GM18873 (cell line): ENCODE data around the gene HMBS.
"Not testable (repeated sequence)": the region's sequence is repeated elsewhere in the genome, so short reads cannot be mapped to it uniquely, and the experiment has no call there.

Experiments
- ATAC-seq: cut with Tn5 transposase; IDR thresholded peaks from one replicate; pipeline ENCODE4 v1.9.1; 2021; ENCODE audit warnings: mild to moderate bottlenecking, moderate library complexity, moderate number of reproducible peaks; ENCODE audit not compliant: unreplicated experiment, low FRiP score

The HMBS gene

DNA sequence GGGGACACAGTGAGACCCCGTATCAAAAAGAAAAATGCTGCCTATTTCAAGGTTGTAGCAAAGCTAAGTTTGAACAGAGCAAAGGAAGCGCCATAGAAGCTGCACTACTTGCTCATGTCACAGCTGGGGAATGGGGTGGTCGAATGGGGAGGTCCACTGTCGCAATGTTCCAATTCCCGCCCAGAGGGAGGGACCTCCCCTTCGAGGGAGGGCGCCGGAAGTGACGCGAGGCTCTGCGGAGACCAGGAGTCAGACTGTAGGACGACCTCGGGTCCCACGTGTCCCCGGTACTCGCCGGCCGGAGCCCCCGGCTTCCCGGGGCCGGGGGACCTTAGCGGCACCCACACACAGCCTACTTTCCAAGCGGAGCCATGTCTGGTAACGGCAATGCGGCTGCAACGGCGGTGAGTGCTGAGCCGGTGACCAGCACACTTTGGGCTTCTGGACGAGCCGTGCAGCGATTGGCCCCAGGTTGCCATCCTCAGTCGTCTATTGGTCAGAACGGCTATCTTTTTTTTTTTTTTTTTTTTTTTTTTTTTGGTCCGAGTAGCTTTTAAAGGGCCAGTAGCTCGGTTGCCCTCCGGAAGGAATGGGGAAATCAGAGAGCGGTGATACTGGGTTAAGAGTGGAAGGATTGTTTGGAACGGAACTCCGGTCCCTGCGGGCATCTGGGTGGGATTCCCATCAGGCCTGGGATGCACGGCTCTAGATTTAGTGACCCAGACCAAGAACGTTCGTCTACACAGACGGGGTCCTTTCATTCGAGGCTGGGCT lies at the start of gene HMBS:
TSS of gene HMBS (plus strand) at position 219 of the 774 bp plus-strand sequence. CDS start at position 372, 153 bp downstream.
- ATAC-seq, result peak; percentile 79

DNA sequence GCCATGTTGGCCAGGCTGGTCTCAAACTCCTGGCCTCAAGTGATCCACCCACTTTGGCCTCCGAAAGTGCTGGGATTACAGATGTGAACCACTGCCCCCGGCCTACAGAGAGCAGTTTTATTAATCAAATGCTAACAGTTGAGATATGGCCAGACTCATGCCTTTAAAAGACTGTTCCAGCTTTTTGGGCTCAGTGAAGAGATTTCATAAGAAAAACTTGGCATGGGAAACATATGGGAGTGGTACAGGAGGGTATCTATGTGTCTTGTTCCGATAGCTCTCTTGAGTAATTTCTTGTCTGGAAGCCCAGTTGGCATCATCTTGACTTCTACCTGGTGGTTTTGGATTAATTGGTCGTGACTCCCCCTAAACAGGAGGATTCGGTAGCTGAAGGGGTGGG lies 45.8 kb upstream of the HMBS start:
- no peak for ATAC-seq

DNA sequence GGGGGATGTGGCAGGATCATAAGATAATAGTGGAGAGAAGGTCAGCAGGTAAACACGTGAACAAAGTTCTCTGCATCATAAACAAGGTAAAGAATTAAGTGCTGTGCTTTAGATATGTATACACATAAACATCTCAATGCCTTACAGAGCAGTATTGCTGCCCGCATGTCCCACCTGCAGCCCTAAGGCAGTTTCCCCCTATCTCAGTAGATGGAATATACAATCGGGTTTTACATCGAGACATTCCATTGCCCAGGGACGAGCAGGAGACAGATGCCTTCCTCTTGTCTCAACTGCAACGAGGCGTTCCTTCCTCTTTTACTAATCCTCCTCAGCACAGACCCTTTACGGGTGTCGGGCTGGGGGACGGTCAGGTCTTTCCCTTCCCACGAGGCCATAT lies 45.2 kb upstream of the HMBS start:
- not testable (repeated sequence) for ATAC-seq

DNA sequence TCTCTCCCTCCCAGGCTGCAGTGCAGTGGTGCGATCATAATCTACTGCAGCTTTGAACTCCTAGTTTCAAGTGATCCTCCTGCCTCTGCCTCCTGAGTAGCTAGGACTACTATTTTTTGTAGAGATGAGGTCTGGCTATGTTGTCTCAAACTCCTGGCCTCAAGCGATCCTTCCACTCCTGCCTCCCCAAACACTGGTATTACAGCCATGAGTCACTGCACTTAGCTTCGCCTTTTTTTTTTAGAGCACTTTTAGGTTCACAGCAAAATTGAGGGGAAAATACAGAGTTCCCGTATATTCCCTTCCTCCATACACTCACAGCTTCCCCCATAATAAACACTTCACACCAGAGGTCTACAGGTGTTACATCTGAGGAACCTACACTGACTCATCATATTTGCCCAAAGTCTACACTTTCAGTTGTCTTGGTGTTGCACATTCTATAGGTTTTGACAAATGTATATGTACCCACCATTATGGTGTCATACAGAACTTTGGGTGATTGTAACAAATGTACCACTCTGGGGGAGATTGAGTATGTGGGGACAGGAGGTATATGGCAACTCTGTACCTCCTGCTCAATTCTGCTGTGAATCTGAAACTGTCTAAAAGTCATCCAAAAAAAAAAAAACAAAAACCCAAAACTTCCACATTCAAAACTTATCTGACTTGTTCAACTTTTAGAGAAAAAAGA lies 42.7 kb upstream of the HMBS start:
- no peak for ATAC-seq

DNA sequence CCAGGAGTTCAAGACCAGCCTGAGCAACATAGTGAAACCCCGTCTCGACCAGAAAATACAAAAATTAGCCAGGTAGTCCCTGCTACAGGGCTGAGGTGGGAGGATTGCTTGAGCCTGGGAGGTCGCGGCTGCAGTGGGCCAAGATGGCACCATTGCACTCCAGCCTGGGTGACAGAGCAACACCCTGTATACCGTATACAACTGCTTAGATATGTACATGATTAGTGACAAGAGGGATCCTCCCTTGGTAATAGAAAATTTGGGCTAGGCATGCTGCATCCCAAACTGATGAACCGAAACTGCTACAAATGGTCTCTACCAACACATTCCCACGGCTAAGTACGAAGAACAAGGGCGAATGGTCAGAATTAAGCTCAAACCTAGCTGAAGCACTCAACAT lies 41.8 kb upstream of the HMBS start:
- ATAC-seq, result no peak

DNA sequence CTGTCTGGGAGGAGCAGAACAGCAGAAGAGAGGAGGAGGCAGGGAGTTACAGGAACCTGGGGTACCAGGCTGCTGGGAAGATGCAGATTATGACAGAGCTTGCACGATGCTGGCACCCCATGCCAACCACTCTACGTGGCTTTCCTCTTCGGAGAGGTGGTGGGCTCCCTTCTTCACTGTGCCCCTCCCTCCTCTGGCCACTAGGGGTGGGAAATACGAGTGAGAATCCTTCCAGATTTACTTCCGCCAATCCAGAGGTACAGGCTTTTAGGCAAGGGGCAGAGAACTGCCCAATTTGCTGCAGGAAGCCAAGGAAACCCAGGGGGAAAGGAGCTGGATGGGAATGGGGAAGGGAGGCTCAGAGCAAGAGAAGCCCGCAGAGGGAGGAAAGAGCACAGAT lies 40.0 kb upstream of the HMBS start:
- no peak for ATAC-seq

DNA sequence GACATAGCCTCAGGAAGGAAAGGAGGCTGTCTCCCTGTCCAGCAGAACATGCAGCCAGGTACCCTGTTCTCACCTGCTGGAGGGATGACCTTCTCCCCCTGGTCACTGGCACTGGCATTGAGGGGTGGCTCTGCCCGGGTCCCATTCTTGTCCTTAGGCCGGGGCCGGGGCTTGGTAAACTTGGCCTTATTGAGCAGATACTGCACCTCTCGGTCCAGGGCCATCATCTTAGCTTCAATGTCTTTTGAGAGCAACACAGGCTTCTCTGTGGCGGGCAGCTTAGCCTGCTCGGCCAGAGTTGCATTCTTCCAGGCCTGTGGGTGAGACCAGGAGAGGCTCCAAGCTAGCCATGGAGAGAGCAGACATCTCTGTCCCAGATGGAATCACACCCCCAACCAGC lies 38.2 kb upstream of the HMBS start:
- no peak for ATAC-seq

DNA sequence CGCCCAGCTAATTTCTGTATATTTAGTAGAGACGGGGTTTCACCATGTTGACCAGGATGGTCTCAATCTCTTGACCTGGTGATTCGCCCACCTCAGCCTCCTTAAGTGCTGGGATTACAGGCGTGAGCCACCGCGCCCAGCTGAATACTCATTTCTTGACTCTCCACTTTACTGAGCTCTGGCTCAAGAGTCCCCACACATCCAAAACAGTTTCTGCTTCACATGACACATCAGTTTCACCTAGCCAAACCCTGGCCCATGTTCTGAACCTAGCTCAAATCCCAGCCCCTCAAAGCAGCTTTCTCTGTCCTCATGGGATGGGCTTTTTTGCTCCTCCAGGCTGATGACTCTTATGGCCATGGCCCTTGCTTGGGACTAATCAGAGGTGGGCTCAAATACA lies 37.5 kb upstream of the HMBS start:
- ATAC-seq, result no peak

DNA sequence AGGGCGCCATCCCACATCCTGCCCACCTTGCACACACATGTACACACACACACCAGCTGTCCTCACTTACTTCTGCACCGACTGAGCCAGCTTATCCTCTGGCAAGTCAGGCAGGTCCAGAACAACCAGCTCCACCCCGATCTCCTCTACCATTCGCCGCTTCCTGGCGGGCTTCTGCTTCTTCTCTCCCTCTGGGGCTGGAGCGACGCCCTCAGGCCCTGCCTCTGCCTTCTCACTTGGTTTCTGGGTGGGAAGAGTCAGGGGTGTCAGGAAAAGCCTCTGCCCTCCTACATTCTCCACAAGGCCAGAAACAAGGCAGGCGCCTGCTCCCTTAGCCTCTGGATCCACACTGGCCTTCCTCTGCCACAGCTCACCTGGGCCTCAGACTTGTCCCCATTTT lies 36.0 kb upstream of the HMBS start:
- no peak for ATAC-seq

DNA sequence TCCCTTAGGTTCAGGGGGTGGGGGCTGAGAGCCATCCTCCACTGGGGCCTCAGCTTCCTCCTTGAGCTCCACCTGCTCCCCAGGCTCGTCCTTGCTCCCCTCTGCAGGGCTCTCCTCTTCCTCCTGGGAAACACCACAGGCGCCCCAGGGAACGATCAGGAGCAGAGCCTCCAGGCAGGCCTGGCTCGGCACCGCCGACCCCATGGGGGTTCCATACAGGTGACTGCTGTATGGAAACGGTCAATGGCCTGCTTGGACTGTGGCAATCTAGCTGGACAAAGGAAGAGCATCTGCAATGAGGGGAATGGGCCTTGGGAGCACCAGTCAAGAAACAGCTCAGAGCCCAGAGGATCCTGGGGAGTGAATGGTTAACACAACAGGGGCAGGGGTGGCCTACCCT lies 35.6 kb upstream of the HMBS start:
- ATAC-seq, result no peak

DNA sequence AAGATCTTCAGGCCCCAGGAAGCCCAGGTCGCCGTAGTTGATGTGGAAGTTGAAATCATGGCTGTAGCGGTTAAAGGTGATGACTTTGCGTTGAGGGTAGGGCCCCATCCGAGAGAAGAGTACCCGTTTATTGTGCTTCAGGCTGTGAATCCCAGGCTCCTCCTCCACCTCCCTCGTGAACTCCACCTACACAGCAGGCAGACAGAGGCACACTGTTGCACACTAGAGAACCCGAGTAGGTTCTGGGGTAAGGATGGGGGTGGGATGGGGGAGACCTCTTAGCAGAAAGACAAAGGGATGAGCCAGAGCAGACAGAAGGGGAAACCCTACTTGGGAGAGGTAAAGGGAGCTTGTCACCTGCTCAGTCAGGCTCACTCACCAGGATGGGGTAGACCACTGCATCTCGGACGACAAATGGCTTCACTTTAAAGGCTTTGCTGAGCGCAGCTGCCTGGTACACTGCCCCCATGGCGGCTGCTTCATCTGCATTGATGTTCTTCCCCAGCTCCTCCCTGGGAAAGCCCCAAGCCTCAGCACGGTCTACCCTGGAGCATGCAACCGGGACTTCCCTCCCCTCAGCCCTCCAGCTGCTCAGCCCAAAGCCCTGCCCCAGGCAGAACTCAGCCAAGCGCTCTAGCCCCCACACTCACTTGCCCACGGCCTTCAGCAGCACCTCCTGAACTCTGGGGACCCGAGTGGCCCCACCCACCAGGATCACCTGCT lies 33.1 kb upstream of the HMBS start:
- ATAC-seq, result no peak

DNA sequence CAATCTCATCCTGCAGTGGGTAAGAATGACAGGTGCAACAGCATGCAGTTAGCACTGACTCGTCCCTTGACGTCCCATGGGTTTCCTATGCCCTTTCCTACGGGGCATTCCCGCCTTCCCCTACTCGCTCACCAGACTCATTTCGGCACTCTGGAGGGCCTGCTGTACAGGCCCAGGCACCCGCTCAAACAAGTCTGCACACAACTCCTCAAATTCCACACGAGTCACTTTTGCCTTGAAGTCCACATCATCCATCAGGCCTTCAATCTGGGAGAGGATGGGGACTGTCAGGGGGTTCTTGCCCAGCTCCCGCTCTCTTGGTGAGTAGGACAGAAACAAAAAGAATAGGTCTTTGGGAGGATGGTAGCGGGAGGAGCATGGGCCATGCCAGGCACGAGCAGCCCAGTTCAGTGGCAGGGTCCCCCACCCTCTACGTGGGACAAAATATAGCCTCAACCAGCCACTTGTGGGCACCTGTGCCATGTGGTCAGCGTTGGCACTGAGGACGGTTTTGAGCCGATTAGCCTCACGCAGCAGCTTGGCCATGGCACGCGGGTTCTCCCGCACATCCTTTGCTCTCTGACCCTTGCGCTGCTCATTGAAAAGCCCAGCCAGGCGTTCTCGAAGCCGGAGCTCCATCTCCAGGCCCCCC lies 32.4 kb upstream of the HMBS start:
- ATAC-seq, result no peak

DNA sequence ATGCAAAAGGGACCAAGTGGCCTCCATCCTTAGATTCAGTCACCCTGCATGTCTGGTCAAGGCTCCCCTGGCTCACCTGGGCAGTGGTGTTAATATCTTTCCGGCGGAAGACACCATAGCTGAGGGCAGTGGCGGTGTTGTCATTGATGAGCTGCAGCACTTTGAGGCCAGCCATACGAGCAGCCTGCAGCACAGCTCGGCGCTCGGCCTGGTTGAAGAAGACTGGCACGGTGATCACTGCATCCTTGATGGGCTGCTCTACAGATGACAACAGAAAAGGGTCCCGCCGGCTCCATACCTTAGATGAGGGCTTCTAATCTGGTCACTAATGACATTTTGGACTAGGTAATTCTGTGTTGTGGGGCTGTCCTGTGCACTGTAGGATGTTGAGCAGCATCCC lies 30.3 kb upstream of the HMBS start:
- ATAC-seq, result no peak

DNA sequence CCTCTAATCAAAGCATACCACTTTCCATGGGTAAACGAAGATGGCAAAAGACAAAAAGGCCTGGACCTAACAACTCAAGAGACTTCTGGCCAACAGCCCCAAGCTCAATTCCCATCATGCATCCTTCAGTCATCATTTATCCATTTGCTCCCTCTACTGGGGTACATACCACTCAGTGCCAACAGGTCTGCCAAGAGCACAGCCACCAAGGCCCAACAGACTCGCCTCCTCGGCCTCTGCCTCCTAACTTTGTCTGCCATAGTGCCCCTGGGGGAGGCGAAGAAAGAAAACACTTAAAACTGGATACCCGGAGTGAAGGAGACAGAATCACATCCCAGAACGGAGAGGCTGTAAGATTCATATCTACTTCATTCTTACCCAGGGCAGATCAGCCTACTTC lies 28.8 kb upstream of the HMBS start:
- ATAC-seq, result no peak

DNA sequence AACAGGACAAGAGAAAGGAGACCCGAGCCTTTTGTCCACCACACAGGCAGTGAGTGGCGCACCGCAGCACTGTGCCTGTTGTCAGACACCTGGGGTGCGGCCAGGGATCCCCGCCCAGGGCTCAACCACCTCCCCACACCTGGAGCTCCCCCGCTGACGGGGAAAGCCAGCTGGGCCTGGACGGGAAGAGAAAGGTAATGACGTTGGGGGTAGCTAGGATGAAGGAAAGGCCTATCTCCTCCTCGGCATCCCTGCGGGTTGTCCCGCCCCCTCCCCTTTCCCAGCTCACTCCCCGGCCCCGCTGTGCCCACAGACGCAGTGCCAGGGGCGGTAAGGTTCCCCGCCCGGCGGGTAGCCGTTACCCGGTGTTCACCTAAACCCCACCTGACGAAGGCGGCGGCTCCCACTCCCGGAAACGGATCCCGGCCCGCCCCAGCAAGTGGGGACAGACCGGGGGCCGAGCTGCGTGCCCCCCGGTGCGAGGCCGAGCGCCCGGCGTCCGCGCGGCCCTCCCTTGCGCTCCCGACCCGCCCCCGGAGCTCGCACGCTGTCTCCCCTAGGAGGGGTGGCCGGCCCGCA lies 28.2 kb upstream of the HMBS start:
- peak; percentile 3 for ATAC-seq

DNA sequence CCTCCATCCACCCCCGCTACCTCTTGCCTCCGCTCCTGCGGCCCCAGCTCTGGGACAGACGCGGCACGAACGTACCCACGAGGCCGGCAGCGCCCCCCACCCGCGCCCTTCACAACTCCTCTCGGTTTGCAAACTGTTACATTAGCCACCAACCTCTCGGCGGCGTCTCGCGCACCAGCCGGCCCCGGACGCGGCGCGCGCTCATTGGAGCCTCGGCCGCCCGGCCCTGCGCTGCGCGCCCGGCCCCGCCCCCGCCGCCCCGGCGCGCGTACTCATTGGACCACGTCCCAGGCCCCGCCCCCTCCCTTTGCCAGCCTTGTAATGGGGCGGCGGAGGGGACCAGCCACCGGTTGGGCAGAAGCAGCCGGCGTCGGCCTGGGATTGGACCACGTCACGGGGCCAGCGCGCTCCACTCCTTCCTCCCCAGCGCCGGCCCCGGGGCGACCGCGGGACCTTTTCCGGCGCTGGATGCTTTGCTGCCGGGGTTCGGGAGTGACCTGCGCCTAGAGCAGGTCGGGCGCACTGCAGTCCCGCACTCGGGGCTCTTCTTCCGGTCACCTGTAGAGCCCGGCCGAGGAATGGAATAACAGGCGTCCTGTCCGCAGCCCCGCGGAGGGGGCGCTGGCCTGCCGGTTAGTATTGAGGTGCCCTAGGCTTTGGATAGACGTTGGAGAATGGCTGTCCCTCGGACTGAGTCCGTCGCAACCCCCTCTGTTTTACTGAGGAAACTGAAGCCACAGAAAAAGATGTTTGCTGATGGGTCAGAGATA lies 27.5 kb upstream of the HMBS start, which contains the start of gene HYOU1:
TSS of gene HYOU1 (minus strand) at position 206 of the 770 bp plus-strand sequence. CDS start 1,045 bp downstream, outside the sequence.
- peak; percentile 75 for ATAC-seq

DNA sequence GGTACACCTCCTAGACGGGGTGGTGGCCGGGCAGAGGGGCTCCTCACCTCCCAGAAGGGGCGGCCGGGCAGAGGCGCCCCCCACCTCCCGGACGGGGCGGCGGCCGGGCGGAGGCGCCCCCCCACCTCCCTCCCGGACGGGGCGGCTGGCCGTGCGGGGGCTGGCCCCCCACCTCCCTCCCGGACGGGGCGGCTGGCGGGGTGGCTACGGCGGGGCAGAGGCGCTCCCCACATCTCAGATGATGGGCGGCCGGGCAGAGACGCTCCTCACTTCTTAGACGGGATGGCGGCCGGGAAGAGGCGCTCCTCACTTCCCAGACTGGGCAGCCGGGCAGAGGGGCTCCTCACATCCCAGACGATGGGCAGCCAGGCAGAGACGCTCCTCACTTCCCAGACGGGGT lies 25.6 kb upstream of the HMBS start:
- not testable (repeated sequence) for ATAC-seq

DNA sequence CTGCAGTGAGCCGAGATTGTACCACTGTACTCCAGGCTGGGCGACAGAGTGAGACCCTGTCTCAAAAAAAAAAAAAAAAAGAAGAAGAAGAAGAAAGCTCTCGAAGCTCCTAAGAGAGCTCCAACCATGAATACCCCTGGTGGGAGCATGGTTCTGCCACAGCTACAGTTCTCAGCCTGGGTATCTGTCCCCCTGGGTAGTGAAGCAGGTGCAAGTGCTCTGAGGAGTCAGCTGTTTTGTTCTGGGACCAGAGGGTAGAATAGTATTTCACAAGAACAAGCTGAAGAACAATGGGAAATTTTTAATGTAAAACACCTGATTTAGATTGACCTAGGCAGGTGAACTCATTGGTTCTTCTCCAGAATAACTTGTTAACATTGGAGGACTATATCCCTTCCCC lies 23.4 kb upstream of the HMBS start:
- no peak for ATAC-seq

DNA sequence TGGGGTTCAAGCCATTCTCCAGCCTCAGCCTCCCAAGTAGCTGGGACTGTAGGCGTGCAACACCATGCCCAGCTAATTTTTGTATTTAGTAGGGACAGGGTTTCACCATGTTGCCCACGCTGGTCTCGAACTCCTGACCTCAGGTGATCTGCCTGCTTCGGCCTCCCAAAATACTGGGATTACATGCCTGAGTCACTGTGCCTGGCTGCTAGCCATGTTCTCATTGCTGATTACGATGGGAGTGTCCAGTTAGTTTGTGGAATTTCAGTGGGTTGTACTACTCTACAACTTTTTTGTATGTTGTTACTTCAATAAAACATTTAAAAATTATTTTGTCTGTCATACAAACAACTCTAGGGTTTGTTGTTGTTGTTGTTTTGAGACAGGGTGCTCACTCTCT lies 21.9 kb upstream of the HMBS start:
- no peak for ATAC-seq

DNA sequence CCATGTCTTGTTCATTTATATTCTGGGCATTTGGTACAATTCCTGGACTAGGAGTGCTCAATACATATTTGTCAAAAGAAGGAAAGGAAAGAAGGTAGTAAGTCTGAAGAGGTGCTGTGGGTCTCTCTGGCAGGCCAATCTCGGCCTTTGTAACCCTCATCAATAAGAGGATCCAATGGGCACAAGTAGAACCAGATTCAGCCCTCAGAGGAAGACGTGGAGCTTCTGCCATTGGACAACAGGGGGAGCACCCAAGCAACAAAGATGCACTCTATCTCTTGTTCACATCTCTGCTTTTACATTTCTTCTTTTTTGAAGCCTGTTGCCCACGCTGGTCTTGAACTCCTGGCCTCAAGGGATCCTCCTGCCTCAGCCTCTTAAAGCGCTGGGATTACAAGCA lies 19.3 kb upstream of the HMBS start:
- ATAC-seq, result no peak
